HL-60 (cell line): ENCODE measurements around the gene LMBRD1.

Source experiments
- DNase-seq, 2 experiments: peaks; one replicate each; pipeline ENCODE4 v3.0.0-alpha.2; 2010 to 2020; ENCODE audit warnings: low read depth in 1 of 2, low spot score in 1 of 2
- H3K27ac ChIP-seq: fragments of 250-450 bp; sonication (Bioruptor Pico); replicated peaks from 2 replicates; pipeline ENCODE4 v1.5.1; 2020; ENCODE audit warnings: mild to moderate bottlenecking, moderate library complexity
- H3K27me3 ChIP-seq: fragments of 250-450 bp; sonication (Bioruptor Pico); 2 replicates; pipeline ENCODE4 v1.5.1; 2021; ENCODE audit warnings: mild to moderate bottlenecking, moderate library complexity; ENCODE audit not compliant: insufficient read depth, poor library complexity, severe bottlenecking
- H3K4me3 ChIP-seq: replicated peaks from 2 replicates; pipeline ENCODE4 v1.5.1; 2011; ENCODE audit warnings: mild to moderate bottlenecking, control low read depth, low read length; ENCODE audit not compliant: insufficient read depth
- GABPA ChIP-seq: IDR thresholded peaks from 2 replicates; pipeline ENCODE4 v1.6.1; 2012; ENCODE audit warnings: low read depth
- POLR2AphosphoS5 ChIP-seq: IDR thresholded peaks from 2 replicates; pipeline ENCODE4 v1.6.1; 2012; ENCODE audit warnings: low read depth
- SPI1 ChIP-seq: IDR thresholded peaks from 2 replicates; pipeline ENCODE4 v1.6.1; 2012; ENCODE audit warnings: low read depth, mild to moderate bottlenecking, borderline replicate concordance
- TF ChIP-seq, protein P1 (sequence below): IDR thresholded peaks from 2 replicates; pipeline ENCODE4 v1.6.1; 2012; ENCODE audit warnings: low read depth; ENCODE audit not compliant: insufficient replicate concordance
- TF ChIP-seq, protein P2 (sequence below): IDR thresholded peaks from one replicate; pipeline ENCODE4 v1.5.1; 2011; ENCODE audit warnings: low read length, control low read depth, inconsistent platforms; ENCODE audit not compliant: insufficient read depth

The LMBRD1 gene

DNA sequence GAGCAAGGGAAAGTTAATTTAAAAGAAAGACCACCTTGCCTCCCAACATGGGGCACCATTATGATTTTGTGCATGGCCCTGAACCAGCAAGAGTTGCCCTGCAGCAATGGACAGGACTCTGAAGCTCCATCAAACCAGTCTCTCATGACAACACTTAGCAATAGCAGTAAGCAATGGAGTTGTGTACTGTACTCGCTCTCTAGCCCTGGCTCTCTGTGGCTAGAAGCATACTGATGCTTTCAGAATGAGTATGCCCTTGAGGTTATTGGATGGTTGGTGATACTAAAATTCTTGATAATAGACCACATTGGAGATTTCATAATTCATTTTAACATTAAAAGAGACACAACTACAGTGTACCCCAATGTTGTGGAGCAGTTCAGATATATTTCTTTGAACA is 23.2 kb upstream of the LMBRD1 start:
- no peak overlapping the region for H3K27ac ChIP-seq
- no peaks in the 10 kb centered on the region for H3K27me3 ChIP-seq
- TF ChIP-seq, protein P1, sequence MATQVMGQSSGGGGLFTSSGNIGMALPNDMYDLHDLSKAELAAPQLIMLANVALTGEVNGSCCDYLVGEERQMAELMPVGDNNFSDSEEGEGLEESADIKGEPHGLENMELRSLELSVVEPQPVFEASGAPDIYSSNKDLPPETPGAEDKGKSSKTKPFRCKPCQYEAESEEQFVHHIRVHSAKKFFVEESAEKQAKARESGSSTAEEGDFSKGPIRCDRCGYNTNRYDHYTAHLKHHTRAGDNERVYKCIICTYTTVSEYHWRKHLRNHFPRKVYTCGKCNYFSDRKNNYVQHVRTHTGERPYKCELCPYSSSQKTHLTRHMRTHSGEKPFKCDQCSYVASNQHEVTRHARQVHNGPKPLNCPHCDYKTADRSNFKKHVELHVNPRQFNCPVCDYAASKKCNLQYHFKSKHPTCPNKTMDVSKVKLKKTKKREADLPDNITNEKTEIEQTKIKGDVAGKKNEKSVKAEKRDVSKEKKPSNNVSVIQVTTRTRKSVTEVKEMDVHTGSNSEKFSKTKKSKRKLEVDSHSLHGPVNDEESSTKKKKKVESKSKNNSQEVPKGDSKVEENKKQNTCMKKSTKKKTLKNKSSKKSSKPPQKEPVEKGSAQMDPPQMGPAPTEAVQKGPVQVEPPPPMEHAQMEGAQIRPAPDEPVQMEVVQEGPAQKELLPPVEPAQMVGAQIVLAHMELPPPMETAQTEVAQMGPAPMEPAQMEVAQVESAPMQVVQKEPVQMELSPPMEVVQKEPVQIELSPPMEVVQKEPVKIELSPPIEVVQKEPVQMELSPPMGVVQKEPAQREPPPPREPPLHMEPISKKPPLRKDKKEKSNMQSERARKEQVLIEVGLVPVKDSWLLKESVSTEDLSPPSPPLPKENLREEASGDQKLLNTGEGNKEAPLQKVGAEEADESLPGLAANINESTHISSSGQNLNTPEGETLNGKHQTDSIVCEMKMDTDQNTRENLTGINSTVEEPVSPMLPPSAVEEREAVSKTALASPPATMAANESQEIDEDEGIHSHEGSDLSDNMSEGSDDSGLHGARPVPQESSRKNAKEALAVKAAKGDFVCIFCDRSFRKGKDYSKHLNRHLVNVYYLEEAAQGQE: no peak
- TF ChIP-seq GABPA (no peak), SPI1 (no peak), POLR2AphosphoS5 (no peak)
- TF ChIP-seq, protein P2, sequence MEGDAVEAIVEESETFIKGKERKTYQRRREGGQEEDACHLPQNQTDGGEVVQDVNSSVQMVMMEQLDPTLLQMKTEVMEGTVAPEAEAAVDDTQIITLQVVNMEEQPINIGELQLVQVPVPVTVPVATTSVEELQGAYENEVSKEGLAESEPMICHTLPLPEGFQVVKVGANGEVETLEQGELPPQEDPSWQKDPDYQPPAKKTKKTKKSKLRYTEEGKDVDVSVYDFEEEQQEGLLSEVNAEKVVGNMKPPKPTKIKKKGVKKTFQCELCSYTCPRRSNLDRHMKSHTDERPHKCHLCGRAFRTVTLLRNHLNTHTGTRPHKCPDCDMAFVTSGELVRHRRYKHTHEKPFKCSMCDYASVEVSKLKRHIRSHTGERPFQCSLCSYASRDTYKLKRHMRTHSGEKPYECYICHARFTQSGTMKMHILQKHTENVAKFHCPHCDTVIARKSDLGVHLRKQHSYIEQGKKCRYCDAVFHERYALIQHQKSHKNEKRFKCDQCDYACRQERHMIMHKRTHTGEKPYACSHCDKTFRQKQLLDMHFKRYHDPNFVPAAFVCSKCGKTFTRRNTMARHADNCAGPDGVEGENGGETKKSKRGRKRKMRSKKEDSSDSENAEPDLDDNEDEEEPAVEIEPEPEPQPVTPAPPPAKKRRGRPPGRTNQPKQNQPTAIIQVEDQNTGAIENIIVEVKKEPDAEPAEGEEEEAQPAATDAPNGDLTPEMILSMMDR: no peak
- DNase-seq: no peak
- H3K4me3 ChIP-seq: no peak overlapping the region

DNA sequence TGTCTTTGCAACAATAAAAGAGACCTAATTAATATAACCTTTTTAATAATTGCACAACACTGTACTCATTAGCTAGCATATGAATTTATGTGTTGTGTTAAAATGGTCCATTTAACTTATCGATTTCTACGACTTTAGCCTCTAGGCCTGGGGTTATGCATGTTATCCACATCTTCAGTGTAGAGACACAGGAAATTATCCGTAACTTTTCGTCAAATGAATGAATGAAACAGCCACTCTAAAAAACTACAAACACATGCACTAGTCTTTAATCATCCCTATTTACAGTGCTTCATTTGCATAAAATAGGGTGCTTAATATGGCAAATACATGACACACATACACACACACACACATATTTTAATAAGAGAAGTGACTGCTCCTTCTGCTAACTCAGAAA is 22.3 kb upstream of the LMBRD1 start:
- H3K27me3 ChIP-seq: no peaks in the 10 kb centered on the region
- DNase-seq: no peak
- H3K27ac ChIP-seq: no peak overlapping the region
- no peak overlapping the region for H3K4me3 ChIP-seq
- TF ChIP-seq SPI1 (no peak), GABPA (no peak), POLR2AphosphoS5 (no peak)
- TF ChIP-seq, protein P1: no peak
- TF ChIP-seq, protein P2: no peak

DNA sequence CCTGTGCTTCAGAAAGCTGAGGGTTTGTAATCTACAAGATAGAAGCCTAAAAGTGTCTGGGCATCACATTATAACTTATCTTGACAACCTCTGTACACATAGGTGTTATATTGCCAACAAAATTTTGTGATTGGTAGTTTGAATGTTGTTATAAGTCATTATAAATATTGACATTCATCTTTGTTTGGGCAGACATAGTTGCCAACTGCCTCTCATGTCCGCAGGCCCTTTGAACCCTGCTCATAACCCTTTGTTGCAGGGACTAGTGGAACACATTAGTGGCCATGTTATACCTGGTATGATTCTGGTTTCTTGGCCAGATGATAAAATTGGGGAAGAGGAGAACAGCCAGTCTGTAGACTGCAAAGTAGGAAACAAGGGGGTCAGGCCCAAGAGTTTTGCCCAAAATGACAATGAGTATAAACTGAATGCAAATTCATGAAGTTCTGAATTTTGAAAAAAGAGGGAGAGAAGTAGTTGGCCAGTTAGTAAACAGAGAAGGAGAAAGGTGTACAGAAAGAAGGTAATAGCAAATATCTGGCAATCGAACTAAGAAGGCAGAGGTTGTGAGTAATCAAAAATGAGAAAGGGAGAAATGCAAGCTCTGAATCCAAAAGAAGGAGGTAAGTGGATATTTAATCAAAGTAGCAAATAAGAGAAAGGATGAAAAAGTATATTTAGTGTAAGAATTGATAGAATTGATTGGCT is 21.6 kb upstream of the LMBRD1 start:
- no peak overlapping the region for H3K27ac ChIP-seq
- no peak overlapping the region for H3K4me3 ChIP-seq
- no peak for DNase-seq
- H3K27me3 ChIP-seq: no peaks in the 10 kb centered on the region
- TF ChIP-seq, protein P2: no peak
- no peak for TF ChIP-seq GABPA
- TF ChIP-seq, protein P1: no peak
- TF ChIP-seq POLR2AphosphoS5: no peak
- TF ChIP-seq SPI1: no peak
